ENCODE data around the gene FRG1. TPM values are rescaled to one million over a fixed set of nuclear protein-coding genes. Genes with fewer than 3 reads are reported as not detected.
"Not testable (repeated sequence)": the region's sequence is repeated elsewhere in the genome, so short reads cannot be mapped to it uniquely, and the experiment has no call there.

FRG1 gene
- polyA plus RNA-seq, 1 donor from 2014 or later = 104 TPM

- Histone ChIP-seq H3K79me2 (replicated peaks; ENCODE audit: insufficient read depth, low read length) (peaks cover 23% of the 10 kb centered on the region), H3K27ac (ENCODE audit: low read length) (peak overlapping the region; percentile 82), H3K9me3 (ENCODE audit: low read length) (no peaks in the 10 kb centered on the region), H3K9ac (ENCODE audit: low read length) (peak overlapping the region; percentile 76), H3F3A (ENCODE audit: insufficient read depth, low read length, poor library complexity, severe bottlenecking) (no peaks in the 10 kb centered on the region), H3K4me2 (ENCODE audit: low read length) (peak overlapping the region; percentile 92), H3K9me2 (ENCODE audit: insufficient read depth, low read length) (no peaks in the 10 kb centered on the region), H2AFZ (ENCODE audit: low read depth, low read length) (peak overlapping the region; percentile 76), H3K4me3 (ENCODE audit: low read length) (peak overlapping the region; percentile 85), H3K27me3 (ENCODE audit: insufficient read depth, low read depth, low read length) (no peaks in the 10 kb centered on the region), H3K36me3 (ENCODE audit: insufficient read depth, low read length) (no peaks in the 10 kb centered on the region), H4K20me1 (ENCODE audit: insufficient read depth) (no peaks in the 10 kb centered on the region)
- TF ChIP-seq POLR2AphosphoS5 (IDR thresholded peaks at IDR 0.05) = no peak
- TF ChIP-seq MXI1 (conservative IDR thresholded peaks at IDR 0.05; ENCODE audit: poor library complexity, severe bottlenecking) = no peak
- TF ChIP-seq, protein P1, sequence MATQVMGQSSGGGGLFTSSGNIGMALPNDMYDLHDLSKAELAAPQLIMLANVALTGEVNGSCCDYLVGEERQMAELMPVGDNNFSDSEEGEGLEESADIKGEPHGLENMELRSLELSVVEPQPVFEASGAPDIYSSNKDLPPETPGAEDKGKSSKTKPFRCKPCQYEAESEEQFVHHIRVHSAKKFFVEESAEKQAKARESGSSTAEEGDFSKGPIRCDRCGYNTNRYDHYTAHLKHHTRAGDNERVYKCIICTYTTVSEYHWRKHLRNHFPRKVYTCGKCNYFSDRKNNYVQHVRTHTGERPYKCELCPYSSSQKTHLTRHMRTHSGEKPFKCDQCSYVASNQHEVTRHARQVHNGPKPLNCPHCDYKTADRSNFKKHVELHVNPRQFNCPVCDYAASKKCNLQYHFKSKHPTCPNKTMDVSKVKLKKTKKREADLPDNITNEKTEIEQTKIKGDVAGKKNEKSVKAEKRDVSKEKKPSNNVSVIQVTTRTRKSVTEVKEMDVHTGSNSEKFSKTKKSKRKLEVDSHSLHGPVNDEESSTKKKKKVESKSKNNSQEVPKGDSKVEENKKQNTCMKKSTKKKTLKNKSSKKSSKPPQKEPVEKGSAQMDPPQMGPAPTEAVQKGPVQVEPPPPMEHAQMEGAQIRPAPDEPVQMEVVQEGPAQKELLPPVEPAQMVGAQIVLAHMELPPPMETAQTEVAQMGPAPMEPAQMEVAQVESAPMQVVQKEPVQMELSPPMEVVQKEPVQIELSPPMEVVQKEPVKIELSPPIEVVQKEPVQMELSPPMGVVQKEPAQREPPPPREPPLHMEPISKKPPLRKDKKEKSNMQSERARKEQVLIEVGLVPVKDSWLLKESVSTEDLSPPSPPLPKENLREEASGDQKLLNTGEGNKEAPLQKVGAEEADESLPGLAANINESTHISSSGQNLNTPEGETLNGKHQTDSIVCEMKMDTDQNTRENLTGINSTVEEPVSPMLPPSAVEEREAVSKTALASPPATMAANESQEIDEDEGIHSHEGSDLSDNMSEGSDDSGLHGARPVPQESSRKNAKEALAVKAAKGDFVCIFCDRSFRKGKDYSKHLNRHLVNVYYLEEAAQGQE (IDR thresholded peaks at IDR 0.05; ENCODE audit: borderline replicate concordance) = no peak
- no peak for TF ChIP-seq TAF1 (IDR thresholded peaks at IDR 0.05; ENCODE audit: low read depth)
- TF ChIP-seq RAD21 (conservative IDR thresholded peaks at IDR 0.05) = no peak
- TF ChIP-seq EZH2 (IDR thresholded peaks at IDR 0.05; ENCODE audit: borderline replicate concordance, insufficient read depth, low read length, poor library complexity, severe bottlenecking) = no peak
- TF ChIP-seq EP300 (conservative IDR thresholded peaks at IDR 0.05; ENCODE audit: poor library complexity, severe bottlenecking) = no peak
- TF ChIP-seq SMC3 (conservative IDR thresholded peaks at IDR 0.05; ENCODE audit: poor library complexity) = no peak
- no peak for TF ChIP-seq CTCF (IDR thresholded peaks at IDR 0.05; ENCODE audit: poor library complexity, severe bottlenecking)
These were observed 356 bp downstream of the FRG1 start for GRCh38 chr4:189941005-189941450.

GRCh38 chr4:189942412-189942811, 1.7 kb downstream of the FRG1 start:
- H3K9ac ChIP-seq (ENCODE audit: low read length); H3K27me3 ChIP-seq (ENCODE audit: insufficient read depth, low read depth, low read length); H3F3A ChIP-seq (ENCODE audit: insufficient read depth, low read length, poor library complexity, severe bottlenecking); H3K9me3 ChIP-seq (ENCODE audit: low read length); H3K36me3 ChIP-seq (ENCODE audit: insufficient read depth, low read length); H2AFZ ChIP-seq (ENCODE audit: low read depth, low read length); H3K27ac ChIP-seq (ENCODE audit: low read length); H3K4me2 ChIP-seq (ENCODE audit: low read length); H4K20me1 ChIP-seq (ENCODE audit: insufficient read depth); H3K9me2 ChIP-seq (ENCODE audit: insufficient read depth, low read length): not testable (repeated sequence)
- H3K4me3 ChIP-seq (ENCODE audit: low read length) = peak overlapping the region; percentile 85
- H3K79me2 ChIP-seq (replicated peaks; ENCODE audit: insufficient read depth, low read length) = peaks cover 27% of the 10 kb centered on the region

DNA sequence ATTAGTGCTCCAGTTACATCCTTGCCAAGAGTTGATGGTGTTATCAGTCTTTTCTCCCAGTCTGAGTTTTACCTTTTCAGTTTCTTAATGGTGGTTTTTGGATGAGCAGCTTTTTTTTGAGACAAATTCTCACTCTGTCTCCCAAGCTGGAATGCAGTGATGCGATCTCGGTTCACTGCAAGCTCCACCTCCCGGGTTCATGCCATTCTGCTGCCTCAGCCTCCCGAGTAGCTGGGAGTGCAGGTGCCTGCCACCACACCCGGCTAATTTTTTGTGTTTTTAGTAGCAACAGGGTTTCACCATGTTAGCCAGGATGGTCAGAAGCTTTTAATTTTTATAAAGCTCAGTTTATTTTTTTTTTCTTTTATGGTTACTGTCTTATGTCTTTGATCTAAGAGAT, 3.4 kb downstream of the FRG1 start:
- H3K36me3 ChIP-seq (ENCODE audit: insufficient read depth, low read length); H3K9ac ChIP-seq (ENCODE audit: low read length); H3K4me3 ChIP-seq (ENCODE audit: low read length); H3K9me3 ChIP-seq (ENCODE audit: low read length); H3K4me2 ChIP-seq (ENCODE audit: low read length); H3K27me3 ChIP-seq (ENCODE audit: insufficient read depth, low read depth, low read length); H3K9me2 ChIP-seq (ENCODE audit: insufficient read depth, low read length); H3F3A ChIP-seq (ENCODE audit: insufficient read depth, low read length, poor library complexity, severe bottlenecking); H4K20me1 ChIP-seq (ENCODE audit: insufficient read depth); H3K27ac ChIP-seq (ENCODE audit: low read length); H2AFZ ChIP-seq (ENCODE audit: low read depth, low read length): not testable (repeated sequence)
- H3K79me2 ChIP-seq (replicated peaks; ENCODE audit: insufficient read depth, low read length) = peaks cover 27% of the 10 kb centered on the region

DNA sequence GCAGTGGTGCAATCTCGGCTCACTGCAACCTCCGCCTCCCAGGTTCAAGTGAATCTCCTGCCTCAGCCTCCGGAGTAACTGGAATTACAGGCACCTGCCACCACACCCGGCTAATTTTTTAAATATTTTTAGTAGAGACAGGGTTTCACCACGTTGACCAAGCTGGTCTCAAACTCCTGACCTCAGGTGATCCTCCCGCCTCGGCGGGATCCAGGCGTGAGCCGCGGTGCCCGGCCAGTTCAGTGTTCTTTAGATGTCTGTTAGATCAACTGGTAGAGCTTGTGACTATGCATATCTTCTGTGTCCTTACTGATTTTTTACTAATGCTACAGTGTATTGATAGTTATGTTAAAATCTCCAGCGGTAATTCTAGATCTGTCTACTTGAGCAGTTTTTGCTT, 6.2 kb downstream of the FRG1 start:
- not testable (repeated sequence) for H3K27me3 ChIP-seq (ENCODE audit: insufficient read depth, low read depth, low read length); H3K9ac ChIP-seq (ENCODE audit: low read length); H3K9me3 ChIP-seq (ENCODE audit: low read length); H3F3A ChIP-seq (ENCODE audit: insufficient read depth, low read length, poor library complexity, severe bottlenecking); H3K27ac ChIP-seq (ENCODE audit: low read length); H3K4me3 ChIP-seq (ENCODE audit: low read length); H3K4me2 ChIP-seq (ENCODE audit: low read length); H2AFZ ChIP-seq (ENCODE audit: low read depth, low read length); H4K20me1 ChIP-seq (ENCODE audit: insufficient read depth); H3K36me3 ChIP-seq (ENCODE audit: insufficient read depth, low read length); H3K9me2 ChIP-seq (ENCODE audit: insufficient read depth, low read length)
- H3K79me2 ChIP-seq (replicated peaks; ENCODE audit: insufficient read depth, low read length) = peaks cover 22% of the 10 kb centered on the region

DNA sequence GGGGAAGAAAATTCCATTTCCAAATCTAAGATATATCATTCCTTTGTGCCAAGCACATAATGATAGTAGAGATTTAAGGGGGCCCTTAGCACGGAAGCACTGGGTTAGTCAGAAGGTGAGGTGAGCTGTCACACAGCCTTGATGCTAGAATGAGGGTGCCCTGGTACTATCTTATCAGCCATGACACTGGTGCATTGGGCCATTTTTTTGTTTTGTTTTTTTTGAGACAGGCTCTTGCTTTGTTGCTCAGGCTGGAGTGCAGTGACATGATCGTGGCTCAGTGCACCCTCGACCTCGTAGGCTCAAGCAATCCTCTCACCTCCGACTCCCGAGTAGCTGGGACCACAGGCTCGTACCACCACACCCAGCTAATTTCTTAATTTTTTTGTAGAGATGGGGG, 7.8 kb downstream of the FRG1 start:
- H3K79me2 ChIP-seq (replicated peaks; ENCODE audit: insufficient read depth, low read length) = peaks cover 16% of the 10 kb centered on the region
- not testable (repeated sequence) for H3K36me3 ChIP-seq (ENCODE audit: insufficient read depth, low read length); H3K4me3 ChIP-seq (ENCODE audit: low read length); H4K20me1 ChIP-seq (ENCODE audit: insufficient read depth); H3K9ac ChIP-seq (ENCODE audit: low read length); H3K9me3 ChIP-seq (ENCODE audit: low read length); H3K27me3 ChIP-seq (ENCODE audit: insufficient read depth, low read depth, low read length); H3K4me2 ChIP-seq (ENCODE audit: low read length); H3F3A ChIP-seq (ENCODE audit: insufficient read depth, low read length, poor library complexity, severe bottlenecking); H3K9me2 ChIP-seq (ENCODE audit: insufficient read depth, low read length); H3K27ac ChIP-seq (ENCODE audit: low read length); H2AFZ ChIP-seq (ENCODE audit: low read depth, low read length)

Measured in neural cell (in vitro differentiated cells).